GM18520 (cell line): ENCODE results near the gene KRTAP10-7.
"Not testable (repeated sequence)": the region's sequence is repeated elsewhere in the genome, so short reads cannot be mapped to it uniquely, and the experiment has no call there.

Experiments used
- ATAC-seq: cut with Tn5 transposase; IDR thresholded peaks from one replicate; pipeline ENCODE4 v1.9.1; 2021; ENCODE audit not compliant: unreplicated experiment

The KRTAP10-7 gene

DNA sequence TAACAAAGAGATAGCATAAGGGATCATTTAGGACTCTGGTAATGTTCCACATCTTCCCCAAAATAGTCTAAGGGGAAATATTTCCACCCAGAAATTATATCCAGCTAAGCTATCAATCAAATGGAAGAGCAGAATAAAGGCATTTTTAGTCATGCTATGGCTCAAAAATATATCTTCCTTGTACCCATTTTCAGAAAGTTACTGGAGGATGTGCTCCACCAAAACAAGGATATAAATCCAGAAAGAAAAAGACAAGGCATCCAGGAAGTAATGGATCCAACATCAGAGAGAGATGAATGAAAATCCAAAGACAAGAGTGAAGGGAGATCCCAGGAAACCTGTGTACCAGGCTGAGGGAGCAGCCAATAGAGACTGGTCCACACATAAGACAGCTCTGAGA, 8.8 kb downstream of the KRTAP10-7 start:
- no peak for ATAC-seq

DNA sequence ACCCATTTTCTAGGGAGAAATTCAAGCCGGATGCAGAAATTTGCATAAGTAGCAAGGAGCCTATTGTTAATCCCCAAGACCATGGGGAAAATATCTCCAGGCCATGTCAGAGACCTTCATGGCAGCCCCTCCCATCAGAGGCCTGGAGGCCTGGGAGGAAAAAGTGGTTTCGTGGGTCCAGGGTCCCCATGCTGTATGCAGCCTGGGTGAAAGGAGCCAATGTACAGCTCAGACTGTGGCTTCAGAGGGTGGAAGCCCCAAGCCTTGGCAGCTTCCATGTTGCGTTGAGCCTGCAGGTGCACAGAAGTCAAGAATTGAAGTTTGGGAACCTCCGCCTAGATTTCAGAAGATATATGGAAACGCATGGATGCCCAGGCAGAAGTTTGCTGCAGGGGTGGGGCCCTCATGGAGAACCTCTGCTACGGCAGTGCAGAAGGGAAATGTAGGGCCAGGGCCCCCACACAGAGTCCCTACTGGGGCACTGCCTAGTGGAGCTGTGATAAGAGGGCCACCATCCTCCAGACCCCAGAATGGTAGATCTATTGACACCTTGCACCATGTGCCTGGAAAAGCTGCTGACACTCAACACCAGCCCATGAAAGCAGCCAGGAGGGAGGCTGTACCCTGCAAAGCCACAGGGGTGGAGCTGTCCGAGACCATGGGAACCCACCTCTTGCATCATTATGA, 9.9 kb downstream of the KRTAP10-7 start:
- not testable (repeated sequence) for ATAC-seq

DNA sequence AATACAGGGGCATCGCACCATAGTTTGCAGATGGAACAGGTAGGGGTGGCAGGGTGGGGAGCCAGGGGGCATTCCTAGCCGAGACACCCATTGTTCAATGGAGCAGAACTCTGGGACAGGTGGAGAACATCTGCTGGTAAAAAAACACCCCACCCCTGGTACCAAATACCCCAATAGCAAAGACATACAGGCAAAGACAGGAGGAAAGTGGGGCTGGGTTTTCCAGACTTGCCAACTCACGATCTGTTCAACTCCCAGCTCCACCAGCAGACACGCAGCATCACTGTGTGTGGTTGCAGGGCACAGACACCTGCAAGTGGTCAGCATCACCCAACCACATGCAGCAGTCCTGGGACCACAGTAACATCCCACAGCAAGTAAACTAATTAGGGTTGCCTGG, 11.2 kb downstream of the KRTAP10-7 start:
- no peak for ATAC-seq

DNA sequence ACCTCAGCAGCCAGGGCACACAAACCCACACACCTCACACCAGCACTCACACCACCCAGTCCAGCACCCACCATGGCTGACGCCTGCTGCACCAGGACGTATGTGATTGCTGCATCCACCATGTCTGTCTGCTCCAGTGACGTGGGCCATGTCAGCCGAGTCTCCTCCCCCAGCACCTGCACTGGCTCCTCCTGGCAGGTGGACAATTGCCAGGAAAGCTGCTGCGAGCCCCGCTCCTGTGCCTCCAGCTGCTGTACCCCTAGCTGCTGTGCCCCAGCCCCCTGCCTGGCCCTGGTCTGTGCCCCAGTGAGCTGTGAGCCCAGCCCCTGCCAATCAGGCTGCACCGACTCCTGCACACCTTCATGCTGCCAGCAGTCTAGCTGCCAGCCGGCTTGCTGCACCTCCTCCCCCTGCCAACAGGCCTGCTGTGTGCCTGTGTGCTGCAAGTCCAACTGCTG, 11.7 kb downstream of the KRTAP10-7 start, which contains the start of gene KRTAP10-8:
KRTAP10-8 (plus strand) TSS at position 51 of the 458 bp plus-strand sequence; CDS start at position 73, 22 bp downstream.
- no peak for ATAC-seq

DNA sequence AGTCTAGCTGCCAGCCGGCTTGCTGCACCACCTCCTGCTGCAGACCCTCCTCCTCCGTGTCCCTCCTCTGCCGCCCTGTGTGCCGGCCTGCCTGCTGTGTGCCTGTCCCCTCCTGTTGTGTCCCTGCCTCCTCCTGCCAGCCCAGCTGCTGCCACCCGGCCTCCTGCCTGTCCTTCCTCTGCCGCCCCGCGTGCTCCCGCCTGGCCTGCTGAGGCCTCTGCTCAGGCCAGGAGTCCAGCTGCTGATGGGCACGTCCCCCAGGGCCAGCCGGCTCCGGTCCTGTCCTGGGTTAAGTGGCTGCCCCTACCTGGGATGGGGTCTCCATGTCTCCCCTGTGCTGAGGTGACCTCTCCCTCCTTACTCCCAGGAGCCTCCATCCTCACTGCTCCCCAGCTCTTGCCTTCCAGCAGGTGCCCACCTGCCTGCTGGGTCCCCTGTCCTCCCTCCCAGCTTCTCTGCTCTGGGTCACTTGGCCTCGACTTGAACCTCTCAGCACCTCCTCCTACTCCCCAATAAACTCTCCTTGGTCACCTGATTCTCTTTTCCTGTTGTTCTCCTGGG, 12.4 kb downstream of the KRTAP10-7 start:
- ATAC-seq = no peak

DNA sequence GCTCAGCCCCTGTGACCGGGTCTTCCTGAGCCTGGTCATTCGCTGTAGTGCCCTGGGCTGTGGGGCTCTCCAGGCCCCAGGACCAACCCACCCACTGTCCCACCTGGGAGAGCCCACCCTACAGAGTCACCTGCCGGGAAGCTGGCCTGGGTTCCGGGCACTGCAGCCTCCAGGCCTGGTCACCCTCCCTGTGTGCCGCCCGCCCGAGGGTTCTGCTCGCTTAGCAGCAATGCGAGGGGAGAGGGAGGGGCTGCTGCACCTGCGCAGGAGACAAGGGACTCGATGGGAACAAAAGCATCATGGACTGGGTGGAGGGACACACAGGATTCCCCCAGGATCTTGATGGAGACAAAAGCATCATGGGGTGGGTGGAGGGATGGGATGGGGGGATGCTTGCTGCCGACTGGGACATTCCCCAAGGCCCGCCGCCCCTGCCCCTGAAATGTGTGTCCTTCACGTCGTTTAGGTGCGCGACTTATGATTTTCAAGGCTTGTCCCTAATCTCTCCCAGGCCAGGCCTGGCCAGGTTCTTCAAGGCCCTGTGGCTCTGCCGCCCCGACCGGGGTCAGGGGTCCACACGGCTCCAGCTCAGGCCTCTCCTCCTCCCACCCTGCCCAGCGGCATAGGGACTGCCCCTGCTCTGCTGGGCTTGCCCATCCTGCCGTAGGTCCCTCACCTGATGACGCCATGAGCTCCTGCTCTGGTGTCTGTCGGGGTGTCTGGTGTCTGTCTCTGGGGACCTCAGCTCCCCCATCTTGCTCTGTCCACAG, 13.2 kb downstream of the KRTAP10-7 start:
- no peak for ATAC-seq

DNA sequence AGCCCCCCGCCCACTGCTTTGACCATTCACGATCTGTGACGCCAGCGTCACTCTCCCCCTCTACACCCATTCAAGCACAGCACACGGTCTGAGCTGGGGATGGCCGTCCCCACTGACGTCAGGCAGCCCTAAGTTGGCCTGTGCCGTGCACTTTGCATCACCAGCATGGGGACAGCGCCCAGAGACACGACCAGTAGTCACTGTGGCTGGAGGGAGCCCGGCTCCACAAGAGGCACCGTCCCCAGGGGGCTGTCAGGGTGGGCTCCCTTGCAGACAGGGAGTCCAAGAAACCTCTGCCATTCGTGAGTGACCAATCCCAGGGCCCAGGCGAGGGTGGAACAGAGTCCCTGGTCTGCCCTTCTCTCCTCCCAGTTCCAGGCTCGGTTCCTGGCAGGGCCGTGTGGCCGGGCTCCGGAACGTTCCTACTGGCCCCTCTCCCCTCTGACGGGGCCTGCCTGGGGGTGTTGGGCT, 13.8 kb downstream of the KRTAP10-7 start:
- no peak for ATAC-seq

DNA sequence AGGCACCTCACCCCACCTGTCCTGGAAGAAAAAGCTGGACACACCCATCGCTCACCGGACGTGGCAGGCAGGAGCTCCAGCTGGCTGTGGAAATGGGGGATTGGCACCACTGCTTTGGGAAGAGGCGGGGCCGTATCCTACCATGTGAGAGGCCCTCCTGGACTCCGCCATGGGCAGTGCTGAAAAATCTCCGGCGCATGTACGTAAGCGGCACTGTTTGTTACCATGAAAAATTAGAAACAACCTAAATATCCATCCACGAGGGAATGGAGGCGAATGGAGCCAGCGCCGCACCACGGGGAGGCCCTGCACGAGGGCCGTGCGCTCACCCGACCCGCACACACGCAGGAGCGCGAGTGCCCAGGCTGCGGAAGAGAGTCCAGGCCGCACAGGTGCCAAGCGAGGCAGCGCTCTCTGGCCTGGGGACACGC, 14.6 kb downstream of the KRTAP10-7 start:
- no peak for ATAC-seq

DNA sequence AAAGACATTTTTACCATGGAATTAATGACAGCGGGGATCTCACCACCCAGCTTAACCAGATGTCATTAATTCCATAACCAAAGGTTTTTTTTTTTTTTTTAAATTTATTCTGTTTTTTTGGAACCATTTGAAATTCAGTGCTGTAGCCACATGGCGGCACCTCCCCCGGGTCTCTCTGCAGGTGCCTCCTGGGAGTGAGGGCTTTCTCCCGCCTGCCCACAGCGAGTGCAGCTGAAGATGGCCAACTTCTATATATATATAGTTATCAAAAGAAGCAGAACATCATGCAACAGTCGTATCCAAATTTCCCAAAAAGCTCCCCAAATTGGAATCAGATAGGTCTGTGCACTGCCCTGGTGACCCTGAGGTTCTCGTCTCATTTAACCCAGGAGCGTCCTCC, 15.1 kb downstream of the KRTAP10-7 start:
- ATAC-seq = no peak

DNA sequence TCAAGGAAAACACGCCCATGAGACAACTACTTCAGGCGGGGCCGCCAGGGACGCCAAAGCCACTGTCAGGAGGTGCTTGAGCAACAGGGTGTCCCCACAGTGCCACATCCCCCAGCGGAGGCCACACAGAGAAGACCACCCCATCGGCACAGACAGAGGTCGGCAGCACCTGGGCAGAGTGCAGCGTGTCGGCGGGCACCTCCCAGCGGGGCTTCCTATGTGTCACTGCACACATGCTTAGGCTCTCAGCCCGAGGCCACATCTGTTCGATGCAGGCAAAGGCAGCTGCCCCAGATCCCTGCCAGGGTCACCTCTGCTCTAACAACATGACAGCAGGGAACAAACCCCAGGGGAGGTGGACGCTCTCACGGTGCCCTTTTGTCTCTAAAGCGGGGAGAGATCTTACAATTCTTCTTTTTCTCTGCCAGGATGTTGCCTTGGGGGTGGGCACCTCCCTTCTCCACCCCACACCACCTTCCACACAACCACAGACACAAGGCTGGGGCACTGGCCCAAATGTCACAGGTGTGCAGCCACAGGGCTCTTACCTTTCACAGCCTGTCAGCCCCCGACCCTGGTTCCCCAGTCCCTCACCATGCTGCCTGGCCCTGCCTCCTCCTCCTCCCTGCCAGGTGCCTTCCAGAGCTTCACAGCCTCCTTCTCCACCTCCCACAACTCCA, 15.7 kb downstream of the KRTAP10-7 start:
- ATAC-seq = no peak

DNA sequence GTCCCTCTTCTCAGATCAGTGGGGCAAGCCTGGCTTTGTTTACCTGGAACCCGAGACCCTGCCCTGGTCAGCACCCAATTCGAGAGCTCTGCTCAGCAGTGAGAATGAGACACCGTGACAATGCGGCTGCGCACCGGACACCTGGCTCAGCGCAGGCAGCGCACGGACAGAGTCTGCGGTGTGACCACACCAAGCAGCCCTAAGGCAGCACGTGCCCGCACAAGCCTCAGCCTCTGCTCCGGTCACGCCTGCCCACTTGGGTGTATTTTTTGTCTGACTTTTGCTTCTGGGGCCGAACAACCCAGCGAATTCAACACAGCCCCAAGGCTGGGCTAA, 16.2 kb downstream of the KRTAP10-7 start:
- ATAC-seq = no peak

DNA sequence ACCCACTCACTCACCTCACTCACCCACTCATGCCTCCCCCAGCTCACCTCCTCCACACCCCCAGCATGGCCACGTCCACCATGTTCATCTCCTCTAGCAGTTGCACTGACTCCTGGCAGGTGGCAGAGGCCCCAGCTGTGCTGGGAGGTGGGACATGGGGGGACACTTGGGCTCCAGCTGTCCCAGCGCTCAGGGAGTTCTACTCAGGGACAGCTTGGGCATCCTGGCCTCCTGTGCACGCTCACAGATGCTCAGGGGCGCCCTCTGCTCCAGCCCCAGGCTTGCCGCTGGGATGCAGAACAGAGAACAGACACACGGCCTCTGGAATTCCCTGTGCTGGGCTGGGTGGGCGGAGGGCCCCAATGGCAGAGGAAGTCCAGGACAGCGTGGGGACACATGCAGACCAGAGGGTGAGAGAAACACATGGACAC, 16.7 kb downstream of the KRTAP10-7 start:
- no peak for ATAC-seq

DNA sequence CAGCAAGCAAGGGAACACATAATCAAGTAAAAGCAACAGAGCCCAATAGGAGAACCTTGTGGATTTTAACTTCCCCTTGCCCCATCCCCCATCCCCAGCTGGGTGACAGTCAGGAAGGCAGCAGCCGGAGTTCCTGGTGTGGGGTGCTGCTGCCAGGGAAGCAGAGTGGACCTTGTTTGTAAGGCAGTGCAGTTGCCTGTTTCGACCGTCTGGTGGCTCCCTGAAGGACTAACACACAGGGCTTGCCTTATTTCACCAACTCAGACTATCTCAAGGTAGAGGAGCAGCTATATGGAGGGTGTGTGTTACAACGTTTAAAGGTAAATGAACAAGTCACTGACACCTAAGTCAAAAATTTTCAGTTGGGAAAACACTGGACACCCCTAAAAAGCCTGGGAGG, 18.1 kb downstream of the KRTAP10-7 start:
- no peak for ATAC-seq

DNA sequence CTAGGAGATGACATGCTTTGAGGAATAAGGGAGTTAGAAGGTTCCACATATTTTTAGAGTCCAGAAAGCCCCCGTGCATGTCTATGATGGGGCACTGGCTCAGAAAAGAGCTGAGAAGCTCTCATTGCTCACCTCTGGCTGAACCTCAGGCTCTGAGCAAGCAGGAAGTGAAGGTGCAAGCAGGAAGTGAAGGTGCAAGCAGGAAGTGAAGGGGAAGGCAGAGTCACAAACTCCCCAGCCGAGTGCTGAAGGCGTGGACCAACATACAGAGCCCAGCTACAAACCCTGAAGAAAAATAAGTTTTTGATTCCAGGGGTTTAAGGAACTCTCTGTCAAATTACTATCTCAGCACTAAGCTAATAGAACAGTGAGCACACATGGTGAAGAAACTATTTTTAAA, 18.5 kb downstream of the KRTAP10-7 start:
- ATAC-seq = no peak

DNA sequence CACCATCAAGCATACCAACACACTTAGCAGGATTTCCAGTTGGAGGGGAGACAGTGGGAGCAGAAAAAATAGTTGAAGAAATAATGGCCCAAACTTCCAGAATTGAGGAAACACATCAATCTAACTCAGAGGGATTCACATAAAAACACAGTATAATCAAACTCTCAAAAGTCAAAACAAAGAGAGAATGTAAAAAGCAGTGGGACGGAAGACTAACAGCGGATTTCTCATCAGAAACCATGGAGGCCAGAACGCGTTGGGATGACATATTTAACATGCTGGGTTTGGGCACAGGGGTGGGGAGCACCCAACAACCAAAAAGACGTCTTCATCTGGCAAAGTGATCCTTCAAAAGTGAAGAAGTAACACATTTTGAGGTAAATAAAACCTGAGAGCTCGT, 19.5 kb downstream of the KRTAP10-7 start:
- ATAC-seq = no peak

DNA sequence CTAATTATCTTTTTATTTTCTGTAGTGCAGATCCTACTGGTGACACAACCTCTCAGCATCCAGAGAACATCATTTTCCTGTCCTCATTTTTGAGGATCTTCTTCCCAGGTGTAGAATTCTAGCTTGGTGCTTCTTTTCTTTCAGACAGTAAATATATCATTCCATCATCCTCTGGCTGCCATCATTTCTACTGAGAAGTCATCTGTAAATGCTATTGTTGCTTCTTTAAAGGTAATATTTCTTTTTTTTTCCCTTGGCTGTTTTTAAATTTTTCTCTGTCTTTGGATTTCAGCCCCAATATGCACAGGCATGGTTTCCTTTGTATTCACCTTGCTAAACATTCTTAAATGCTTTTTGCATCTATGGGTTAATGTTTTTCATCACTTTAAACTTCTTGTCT, 23.2 kb downstream of the KRTAP10-7 start:
- ATAC-seq = no peak

DNA sequence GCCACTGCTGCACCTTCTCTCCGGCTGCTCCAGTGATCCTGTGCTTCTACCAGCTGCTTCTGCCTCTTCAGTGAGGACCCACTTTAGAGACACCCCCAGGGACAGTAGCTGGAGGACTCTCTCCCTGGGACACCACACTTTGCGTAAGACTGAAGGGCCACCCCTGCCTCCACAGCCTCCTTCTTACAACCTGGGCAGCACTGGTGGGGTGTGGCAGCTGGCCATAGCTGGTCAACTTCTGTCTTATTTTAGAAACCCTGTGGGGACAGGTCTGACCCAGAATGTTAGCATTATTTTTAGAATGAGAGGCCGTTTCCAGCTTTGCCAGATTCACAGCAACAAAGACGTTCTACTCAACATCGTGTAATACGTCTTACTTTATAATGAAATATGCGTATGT, 25.4 kb downstream of the KRTAP10-7 start:
- ATAC-seq = no peak

DNA sequence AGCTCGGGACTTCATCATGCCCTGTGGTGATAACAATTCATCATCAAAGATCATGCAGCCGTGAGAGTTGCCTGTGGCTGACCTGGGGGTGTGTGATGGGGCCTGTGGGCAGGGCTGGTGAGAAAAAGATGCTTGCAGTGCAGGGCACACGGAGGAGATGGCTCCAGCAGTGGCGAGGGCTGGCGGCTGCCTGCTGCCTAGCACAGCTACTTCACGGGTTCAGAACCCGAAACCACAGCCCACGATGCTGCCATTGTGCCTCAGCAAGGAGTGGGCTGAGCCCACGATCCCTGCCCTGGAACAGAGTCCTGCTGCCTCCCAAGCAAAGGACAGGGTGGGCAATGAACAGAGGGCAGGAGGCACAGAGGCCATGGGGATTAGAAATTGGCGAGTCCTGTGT, 25.9 kb downstream of the KRTAP10-7 start:
- ATAC-seq = no peak

DNA sequence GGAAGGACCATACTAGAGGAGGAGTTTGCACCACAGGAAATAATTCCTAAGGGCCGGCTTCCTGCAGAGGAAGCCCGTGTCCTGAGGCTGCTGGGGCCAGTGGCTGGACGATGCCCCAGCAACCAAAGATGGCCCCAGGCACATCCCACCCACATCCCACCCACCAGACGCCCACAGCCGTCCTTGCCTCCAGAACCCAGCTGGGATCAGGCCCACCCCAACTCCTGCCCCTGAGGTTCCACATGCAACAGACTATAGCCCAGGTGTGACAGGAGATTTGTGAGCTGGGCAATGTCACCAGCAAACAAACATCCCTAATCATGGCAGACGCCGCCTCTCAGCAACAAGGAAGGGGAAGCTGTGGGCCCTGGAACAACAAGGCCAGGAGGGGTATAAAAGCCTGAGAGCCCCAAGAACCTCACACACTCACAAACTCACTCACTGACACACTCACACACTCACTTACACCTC, 26.3 kb downstream of the KRTAP10-7 start, which contains the start of gene KRTAP10-9:
KRTAP10-9 (plus strand) TSS at position 421 of the 471 bp plus-strand sequence. CDS start 79 bp downstream, outside the sequence.
- no peak for ATAC-seq

DNA sequence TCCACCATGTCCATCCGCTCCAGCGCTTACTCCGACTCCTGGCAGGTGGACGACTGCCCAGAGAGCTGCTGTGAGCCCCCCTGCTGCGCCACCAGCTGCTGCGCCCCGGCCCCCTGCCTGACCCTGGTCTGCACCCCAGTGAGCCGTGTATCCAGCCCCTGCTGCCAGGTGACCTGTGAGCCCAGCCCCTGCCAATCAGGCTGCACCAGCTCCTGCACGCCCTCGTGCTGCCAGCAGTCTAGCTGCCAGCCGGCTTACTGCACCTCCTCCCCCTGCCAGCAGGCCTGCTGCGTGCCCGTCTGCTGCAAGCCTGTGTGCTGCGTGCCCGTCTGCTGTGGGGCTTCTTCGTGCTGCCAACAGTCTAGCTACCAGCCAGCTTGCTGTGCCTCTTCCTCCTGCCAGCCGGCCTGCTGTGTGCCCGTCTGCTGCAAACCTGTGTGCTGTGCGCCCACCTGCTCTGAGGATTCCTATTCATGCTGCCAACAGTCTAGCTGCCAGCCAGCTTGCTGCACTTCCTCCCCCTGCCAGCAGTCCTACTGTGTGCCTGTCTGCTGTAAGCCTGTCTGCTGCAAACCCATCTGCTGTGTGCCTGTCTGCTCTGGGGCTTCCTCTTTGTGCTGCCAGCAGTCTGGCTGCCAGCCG, 26.9 kb downstream of the KRTAP10-7 start:
- not testable (repeated sequence) for ATAC-seq

DNA sequence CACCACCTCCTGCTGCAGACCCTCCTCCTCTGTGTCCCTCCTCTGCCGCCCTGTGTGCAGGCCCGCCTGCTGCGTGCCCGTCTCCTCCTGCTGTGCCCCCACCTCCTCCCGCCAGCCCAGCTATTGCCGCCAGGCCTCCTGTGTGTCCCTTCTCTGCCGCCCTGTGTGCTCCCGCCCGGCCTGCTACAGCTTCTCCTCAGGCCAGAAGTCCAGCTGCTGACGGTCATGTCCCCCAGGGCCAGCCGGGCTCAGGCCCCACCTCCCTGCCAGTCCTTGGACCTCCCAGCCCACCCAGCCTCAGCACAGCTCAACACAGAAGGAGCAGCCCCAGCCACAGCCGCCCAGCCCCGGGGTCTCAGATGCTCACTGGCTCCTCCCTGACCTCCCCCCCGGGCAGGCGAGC, 27.4 kb downstream of the KRTAP10-7 start:
- not testable (repeated sequence) for ATAC-seq
